Natural killer cell (primary cell): ENCODE data around the gene C10orf67. TPM values are rescaled to one million over a fixed set of nuclear protein-coding genes. Genes with fewer than 3 reads are reported as not detected.

Experiments used
- ATAC-seq, 3 donors: fragments of 150-1000 bp in 2 of 3; fragments of 200-7000 bp in 1 of 3; cut with Tn5 transposase; 1 replicate in 1 of 3; 2 replicates in 2 of 3; pipeline ENCODE4 v1.10.0; 2021; ENCODE audit warnings: mild to moderate bottlenecking in 2 of 3, moderate library complexity in 2 of 3
- DNase-seq, 2 donors: peaks; one replicate each; pipeline versions ENCODE4 v3.0.0 to v3.0.0-alpha.2; 2013 to 2021; ENCODE audit warnings: mixed read lengths in 1 of 2
- H3K27ac ChIP-seq: one replicate; pipeline ENCODE4 v1.5.1; 2013; ENCODE audit warnings: mild to moderate bottlenecking, low read length
- H3K27me3 ChIP-seq: one replicate; pipeline ENCODE4 v1.6.1; 2013; ENCODE audit warnings: low read length; ENCODE audit not compliant: control insufficient read depth, insufficient read depth
- H3K36me3 ChIP-seq: one replicate; pipeline ENCODE4 v1.6.1; 2013; ENCODE audit warnings: low read length; ENCODE audit not compliant: control insufficient read depth, insufficient read depth
- H3K4me1 ChIP-seq: one replicate; pipeline ENCODE4 v1.6.1; 2013; ENCODE audit warnings: low read length; ENCODE audit not compliant: control insufficient read depth, insufficient read depth
- H3K4me3 ChIP-seq: one replicate; pipeline ENCODE4 v1.5.1; 2013; ENCODE audit warnings: low read length
- H3K9me3 ChIP-seq: one replicate; pipeline ENCODE4 v1.6.1; 2013; ENCODE audit warnings: low read length; ENCODE audit not compliant: control insufficient read depth, insufficient read depth
- H3K27ac Mint-ChIP-seq, 2 donors: one replicate each; pipeline ENCODE4 v1.8.0; 2022; ENCODE audit warnings: mild to moderate bottlenecking in 2 of 2, mixed read lengths in 2 of 2, moderate library complexity in 1 of 2
- H3K27me3 Mint-ChIP-seq, 2 donors: one replicate each; pipeline ENCODE4 v1.8.0; 2022; ENCODE audit warnings: low read depth in 2 of 2, mixed read lengths in 2 of 2
- H3K36me3 Mint-ChIP-seq: one replicate; pipeline ENCODE4 v1.8.0; 2022; ENCODE audit warnings: mixed read lengths
- H3K4me1 Mint-ChIP-seq, 2 donors: one replicate each; pipeline ENCODE4 v1.8.0; 2022; ENCODE audit warnings: mixed read lengths in 2 of 2
- H3K4me3 Mint-ChIP-seq: one replicate; pipeline ENCODE4 v1.8.0; 2022; ENCODE audit warnings: mild to moderate bottlenecking, moderate library complexity, mixed read lengths
- H3K9me3 Mint-ChIP-seq, 2 donors: one replicate each; pipeline ENCODE4 v1.8.0; 2022; ENCODE audit warnings: mixed read lengths in 2 of 2
- CTCF ChIP-seq: fragments of 200-600 bp; IDR thresholded peaks from one replicate; pipeline ENCODE4 v1.8.0; 2022; ENCODE audit warnings: antibody characterized with exemption
- WGBS: methylation state at CpG from one replicate; pipeline ENCODE4 v1.1.7; 2013; ENCODE audit warnings: missing lambda C conversion rate; ENCODE audit not compliant: insufficient coverage; 5-methylcytosine and 5-hydroxymethylcytosine counted together
- intact Hi-C: fragments of 100-400 bp; cut with micrococcal nuclease; formaldehyde crosslinking; loops from one replicate; pipeline ENCODE4 v1.14.2; 2022
- total RNA-seq, 4 donors: library from RNA; stranded (reverse); fragments of 120-200 nt in 1 of 4; gene quantifications; one replicate each; pipeline versions ENCODE4 v1.2.3 to v1.2.4, GENCODE V29; 2013 to 2022

The C10orf67 gene
- total RNA-seq, 3 donors from 2014 or later (not counting 1 experiment from before 2014, with no cell fraction given): not detected

GRCh38 chr10:23342213-23342884, 2.2 kb downstream of the C10orf67 start:
- peak in 1 of 2 donors; percentile 26 for DNase-seq
- intact Hi-C loops: no loop called here

GRCh38 chr10:23341004-23341403, 3.6 kb downstream of the C10orf67 start:
- no peak overlapping the region for H3K27ac ChIP-seq
- no peak overlapping the region for H3K27ac Mint-ChIP-seq

More at GRCh38 chr10:23342213-23342884, 2.2 kb downstream of the C10orf67 start:
- H3K36me3 Mint-ChIP-seq: no peaks in the 10 kb centered on the region
- no peak for ATAC-seq
- no peak overlapping the region for H3K4me3 Mint-ChIP-seq
- H3K4me1 ChIP-seq: peaks cover 6% of the 10 kb centered on the region
- peaks cover 0 to 2% of the 10 kb centered on the region in 2 donors for H3K9me3 Mint-ChIP-seq
- peaks cover 14% of the 10 kb centered on the region for H3K27me3 ChIP-seq
- WGBS: 66% methylated on average over 11 of the region's 11 CpGs
- no peak overlapping the region for H3K4me3 ChIP-seq
- no peaks in the 10 kb centered on the region for H3K9me3 ChIP-seq
- H3K4me1 Mint-ChIP-seq: peaks cover 5% of the 10 kb centered on the region in 2 donors
- H3K36me3 ChIP-seq: no peaks in the 10 kb centered on the region
- TF ChIP-seq CTCF: no peak
- H3K27ac ChIP-seq: no peak overlapping the region
- peaks cover 17 to 32% of the 10 kb centered on the region in 2 donors for H3K27me3 Mint-ChIP-seq
- H3K27ac Mint-ChIP-seq: no peak overlapping the region

GRCh38 chr10:23340354-23340753, 4.2 kb downstream of the C10orf67 start:
- H3K27me3 Mint-ChIP-seq: peaks cover 15 to 21% of the 10 kb centered on the region in 2 donors
- intact Hi-C loops: no loop called here
- H3K4me1 Mint-ChIP-seq: peaks cover 5% of the 10 kb centered on the region in 2 donors
- H3K4me3 ChIP-seq: no peak overlapping the region
- no peaks in the 10 kb centered on the region for H3K36me3 Mint-ChIP-seq
- H3K9me3 ChIP-seq: no peaks in the 10 kb centered on the region
- H3K27ac Mint-ChIP-seq: no peak overlapping the region
- H3K9me3 Mint-ChIP-seq: peaks cover 0 to 2% of the 10 kb centered on the region in 2 donors
- H3K27ac ChIP-seq: no peak overlapping the region
- H3K27me3 ChIP-seq: peaks cover 14% of the 10 kb centered on the region
- peaks cover 6% of the 10 kb centered on the region for H3K4me1 ChIP-seq
- DNase-seq: no peak
- no peak for ATAC-seq
- no peak for TF ChIP-seq CTCF
- H3K36me3 ChIP-seq: no peaks in the 10 kb centered on the region
- 98% methylated on average over 4 of the region's 4 CpGs for WGBS
- no peak overlapping the region for H3K4me3 Mint-ChIP-seq

More at GRCh38 chr10:23341004-23341403, 3.6 kb downstream of the C10orf67 start:
- Mint-ChIP-seq H3K4me3 (no peak overlapping the region), H3K9me3 (peaks cover 0 to 2% of the 10 kb centered on the region in 2 donors), H3K36me3 (no peaks in the 10 kb centered on the region), H3K4me1 (peaks cover 5% of the 10 kb centered on the region in 2 donors), H3K27me3 (peaks cover 17 to 27% of the 10 kb centered on the region in 2 donors)
- H3K4me3 ChIP-seq: no peak overlapping the region
- DNase-seq (peak in 1 of 2 donors; percentile 51), ATAC-seq (no peak)
- TF ChIP-seq CTCF: no peak
- 61% methylated on average over 2 of the region's 2 CpGs for WGBS
- H3K36me3 ChIP-seq: no peaks in the 10 kb centered on the region
- peaks cover 6% of the 10 kb centered on the region for H3K4me1 ChIP-seq
- H3K9me3 ChIP-seq: no peaks in the 10 kb centered on the region
- peaks cover 14% of the 10 kb centered on the region for H3K27me3 ChIP-seq
- intact Hi-C loops: no loop called here

- Histone ChIP-seq H3K36me3 (no peaks in the 10 kb centered on the region), H3K27me3 (peaks cover 8% of the 10 kb centered on the region), H3K4me3 (no peak overlapping the region), H3K9me3 (no peaks in the 10 kb centered on the region), H3K27ac (no peak overlapping the region), H3K4me1 (no peaks in the 10 kb centered on the region)
- H3K36me3 Mint-ChIP-seq: no peaks in the 10 kb centered on the region
- intact Hi-C loops: no loop called here
- TF ChIP-seq CTCF: no peak
- no peak overlapping the region for H3K4me3 Mint-ChIP-seq
- H3K9me3 Mint-ChIP-seq: peaks cover 0 to 2% of the 10 kb centered on the region in 2 donors
- no peak for ATAC-seq
- WGBS: 80% methylated on average over 1 of the region's 1 CpG
- H3K27me3 Mint-ChIP-seq: peaks cover 8 to 18% of the 10 kb centered on the region in 2 donors
- no peak overlapping the region for H3K27ac Mint-ChIP-seq
- no peaks in the 10 kb centered on the region for H3K4me1 Mint-ChIP-seq
- DNase-seq: no peak
Measured at GRCh38 chr10:23338886-23339285, 5.7 kb downstream of the C10orf67 start.
